Mesodermal cell (in vitro differentiated cells): ENCODE results near the gene UGT1A6.
"Not testable (repeated sequence)": the region's sequence is repeated elsewhere in the genome, so short reads cannot be mapped to it uniquely, and the experiment has no call there.

Experiments
- H3K27ac ChIP-seq: 2 replicates; pipeline ENCODE4 v1.7.0; 2013; ENCODE audit warnings: mild to moderate bottlenecking, low read depth, low read length, moderate library complexity; ENCODE audit not compliant: severe bottlenecking
- H3K36me3 ChIP-seq: 2 replicates; pipeline ENCODE4 v1.7.1; 2013; ENCODE audit warnings: mild to moderate bottlenecking, low read length, moderate library complexity; ENCODE audit not compliant: control insufficient read depth, insufficient read depth
- H3K4me1 ChIP-seq: one replicate; pipeline ENCODE4 v1.7.1; 2013; ENCODE audit warnings: mild to moderate bottlenecking, low read length; ENCODE audit not compliant: insufficient read depth, control insufficient read depth, poor library complexity, severe bottlenecking
- H3K4me3 ChIP-seq: 2 replicates; pipeline ENCODE4 v1.7.0; 2013; ENCODE audit warnings: low read length, control low read depth, mild to moderate bottlenecking; ENCODE audit not compliant: insufficient read depth, poor library complexity, severe bottlenecking; ENCODE audit errors: extremely low read depth
- H3K9me3 ChIP-seq: 2 replicates; pipeline ENCODE4 v1.7.1; 2013; ENCODE audit warnings: mild to moderate bottlenecking, low read length, moderate library complexity; ENCODE audit not compliant: control insufficient read depth
- WGBS, 2 experiments: methylation state at CpG; one replicate each; pipeline ENCODE4 v1.1.5; 2013; ENCODE audit warnings: missing lambda C conversion rate in 2 of 2; ENCODE audit not compliant: insufficient coverage in 2 of 2; 5-methylcytosine and 5-hydroxymethylcytosine counted together

The UGT1A6 gene

DNA sequence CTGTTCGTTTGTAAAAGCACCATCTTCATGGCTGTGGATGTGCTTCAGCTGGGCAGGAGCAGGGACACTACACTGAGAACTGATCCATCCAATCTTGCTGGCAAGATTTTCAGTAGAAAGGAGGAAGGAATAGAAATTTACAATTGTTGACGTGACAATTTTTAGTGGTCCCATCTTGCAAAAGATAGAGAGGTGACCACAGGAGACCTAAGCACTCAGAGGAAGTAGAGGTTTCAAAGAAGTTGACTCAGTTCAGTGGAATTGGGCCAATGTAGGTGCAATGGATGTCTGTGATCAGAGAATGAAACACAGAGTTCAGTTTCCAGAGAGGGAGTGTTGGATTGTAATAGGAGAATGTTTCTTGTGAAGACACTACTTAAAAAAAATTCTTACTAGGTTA is 21.4 kb downstream of the UGT1A6 start:
- no peak overlapping the region for H3K4me3 ChIP-seq
- H3K4me1 ChIP-seq = peaks cover 7% of the 10 kb centered on the region
- 82 to 100% methylated on average over 1 to 2 of the region's 2 CpGs for WGBS, 2 experiments
- no peaks in the 10 kb centered on the region for H3K36me3 ChIP-seq
- H3K9me3 ChIP-seq = no peaks in the 10 kb centered on the region
- no peak overlapping the region for H3K27ac ChIP-seq

GRCh38 chr2:233718552-233718951 is 25.9 kb downstream of the UGT1A6 start, which contains the start of gene UGT1A4:
TSS of gene UGT1A4 (plus strand) at chr2:233718736. CDS start at chr2:233718821, 85 bp downstream.
- no peaks in the 10 kb centered on the region for H3K9me3 ChIP-seq
- no peak within 1 kb of the TSS for H3K4me3 ChIP-seq
- H3K36me3 ChIP-seq = no peaks in the 10 kb centered on the region
- no peaks in the 10 kb centered on the region for H3K4me1 ChIP-seq
- H3K27ac ChIP-seq = no peak within 1 kb of the TSS
- WGBS, 2 experiments = 92 to 95% methylated on average over 7 of the region's 7 CpGs

DNA sequence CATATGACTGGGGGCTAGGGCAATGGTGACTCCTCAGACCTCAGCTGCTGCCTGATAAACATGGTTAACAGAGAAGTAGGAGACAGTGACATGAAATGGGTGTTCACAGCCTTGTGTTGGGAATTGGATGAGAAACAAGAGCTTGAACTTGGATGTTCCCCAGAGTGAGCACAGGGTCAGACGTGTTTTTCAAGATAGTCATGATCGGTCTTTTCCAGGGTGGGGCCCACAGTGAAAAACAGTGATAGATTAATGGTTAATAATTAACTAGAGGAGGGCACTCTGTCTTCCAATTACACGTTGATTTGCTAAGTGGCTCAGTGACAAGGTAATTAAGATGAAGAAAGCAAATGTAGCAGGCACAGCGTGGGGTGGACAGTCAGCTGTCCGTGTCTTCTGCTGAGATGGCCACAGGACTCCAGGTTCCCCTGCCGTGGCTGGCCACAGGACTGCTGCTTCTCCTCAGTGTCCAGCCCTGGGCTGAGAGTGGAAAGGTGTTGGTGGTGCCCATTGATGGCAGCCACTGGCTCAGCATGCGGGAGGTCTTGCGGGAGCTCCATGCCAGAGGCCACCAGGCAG is 36.1 kb downstream of the UGT1A6 start, which contains the start of gene UGT1A3:
Gene UGT1A3, plus strand, starts transcription at position 320 of the 579 bp plus-strand sequence. Its CDS starts 85 bp downstream, at position 405.
- H3K27ac ChIP-seq = no peak within 1 kb of the TSS
- no peaks in the 10 kb centered on the region for H3K9me3 ChIP-seq
- H3K36me3 ChIP-seq = no peaks in the 10 kb centered on the region
- WGBS, 2 experiments = 91 to 95% methylated on average over 8 of the region's 8 CpGs
- H3K4me3 ChIP-seq = no peak within 1 kb of the TSS
- no peaks in the 10 kb centered on the region for H3K4me1 ChIP-seq

- not testable (repeated sequence) for H3K27ac ChIP-seq, H3K4me1 ChIP-seq
- WGBS, 2 experiments = 83 to 91% methylated on average over 10 to 12 of the region's 14 CpGs
Observed at GRCh38 chr2:233736868-233737653, 44.4 kb downstream of the UGT1A6 start.

GRCh38 chr2:233740870-233741269 is 48.2 kb downstream of the UGT1A6 start:
- H3K36me3 ChIP-seq = no peaks in the 10 kb centered on the region
- H3K9me3 ChIP-seq = no peaks in the 10 kb centered on the region
- no peak overlapping the region for H3K27ac ChIP-seq
- whole genome bisulfite sequencing, 2 experiments = 86 to 89% methylated on average over 2 of the region's 2 CpGs
- H3K4me3 ChIP-seq = no peak overlapping the region
- no peaks in the 10 kb centered on the region for H3K4me1 ChIP-seq

More at GRCh38 chr2:233736868-233737653, 44.4 kb downstream of the UGT1A6 start:
- not testable (repeated sequence) for H3K36me3 ChIP-seq, H3K4me3 ChIP-seq, H3K9me3 ChIP-seq

DNA sequence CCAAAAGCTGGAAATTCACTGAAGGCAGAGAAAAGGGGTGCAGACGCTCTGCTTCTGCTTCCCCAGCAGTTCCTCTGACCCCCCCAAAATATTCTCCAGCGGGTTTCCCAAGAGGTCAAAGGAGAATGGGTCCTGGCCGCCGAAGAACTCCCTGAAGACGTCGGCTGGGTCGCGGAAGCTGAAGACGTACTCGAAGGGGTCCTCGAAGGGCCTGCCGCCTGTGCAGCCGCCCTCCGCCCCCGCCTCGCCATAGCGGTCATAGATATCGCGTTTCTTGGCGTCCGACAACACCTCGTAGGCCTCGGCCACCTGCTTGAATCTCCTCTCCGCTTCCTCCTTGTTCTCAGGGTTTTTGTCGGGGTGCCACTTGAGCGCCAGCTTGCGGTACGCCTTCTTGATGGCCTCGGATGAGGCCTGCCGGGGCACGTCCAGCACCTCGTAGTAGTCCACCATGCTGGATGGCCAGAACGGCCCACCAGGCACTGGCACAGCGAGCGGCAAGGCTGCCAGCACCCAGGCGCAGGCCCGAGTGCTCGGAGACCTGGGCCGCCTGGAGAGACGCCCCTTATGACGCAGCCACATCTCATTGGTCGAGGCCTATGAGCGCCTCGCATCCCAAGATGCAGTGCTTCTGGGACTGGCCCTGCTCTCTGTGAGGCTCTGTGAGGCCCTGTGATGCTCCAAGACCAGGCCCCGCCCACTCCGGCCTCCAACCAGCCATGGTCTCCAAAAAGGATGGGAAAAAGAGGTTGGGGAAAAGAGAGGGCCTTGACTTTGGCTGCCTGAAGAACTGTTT is 51.0 kb downstream of the UGT1A6 start:
- H3K27ac ChIP-seq = no peak overlapping the region
- no peaks in the 10 kb centered on the region for H3K4me1 ChIP-seq
- no peak overlapping the region for H3K4me3 ChIP-seq
- whole genome bisulfite sequencing, 2 experiments = 95 to 96% methylated on average over 39 to 43 of the region's 46 CpGs
- H3K9me3 ChIP-seq = no peaks in the 10 kb centered on the region
- H3K36me3 ChIP-seq = no peaks in the 10 kb centered on the region

GRCh38 chr2:233745073-233745755 is 52.5 kb downstream of the UGT1A6 start:
- Histone ChIP-seq H3K36me3 (no peaks in the 10 kb centered on the region), H3K9me3 (no peaks in the 10 kb centered on the region), H3K4me3 (no peak overlapping the region), H3K4me1 (no peaks in the 10 kb centered on the region), H3K27ac (no peak overlapping the region)
- 80 to 91% methylated on average over 2 of the region's 5 CpGs for WGBS, 2 experiments

DNA sequence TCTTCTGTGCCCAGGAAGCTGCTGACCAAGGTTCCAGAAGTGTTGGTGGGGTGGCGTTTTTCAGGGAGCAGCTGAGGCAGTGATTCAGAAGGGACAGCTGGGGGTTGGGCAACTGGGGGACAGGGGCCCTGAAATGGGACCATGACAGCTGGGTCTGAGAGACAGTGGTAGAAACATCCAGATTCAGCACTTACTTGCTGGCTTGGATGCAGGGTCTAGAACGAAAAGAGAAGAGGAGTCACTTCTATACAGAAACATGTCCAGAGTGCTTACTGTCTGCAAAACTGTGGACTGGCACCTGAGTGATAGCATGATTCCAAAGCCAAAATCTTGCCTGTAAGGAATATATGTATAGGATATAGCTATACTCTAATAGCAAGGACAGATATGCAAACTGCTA is 53.1 kb downstream of the UGT1A6 start:
- H3K4me1 ChIP-seq, H3K9me3 ChIP-seq, H3K36me3 ChIP-seq, H3K27ac ChIP-seq, H3K4me3 ChIP-seq: not testable (repeated sequence)
- WGBS, 2 experiments = 69 to 80% methylated on average over 1 to 2 of the region's 2 CpGs

DNA sequence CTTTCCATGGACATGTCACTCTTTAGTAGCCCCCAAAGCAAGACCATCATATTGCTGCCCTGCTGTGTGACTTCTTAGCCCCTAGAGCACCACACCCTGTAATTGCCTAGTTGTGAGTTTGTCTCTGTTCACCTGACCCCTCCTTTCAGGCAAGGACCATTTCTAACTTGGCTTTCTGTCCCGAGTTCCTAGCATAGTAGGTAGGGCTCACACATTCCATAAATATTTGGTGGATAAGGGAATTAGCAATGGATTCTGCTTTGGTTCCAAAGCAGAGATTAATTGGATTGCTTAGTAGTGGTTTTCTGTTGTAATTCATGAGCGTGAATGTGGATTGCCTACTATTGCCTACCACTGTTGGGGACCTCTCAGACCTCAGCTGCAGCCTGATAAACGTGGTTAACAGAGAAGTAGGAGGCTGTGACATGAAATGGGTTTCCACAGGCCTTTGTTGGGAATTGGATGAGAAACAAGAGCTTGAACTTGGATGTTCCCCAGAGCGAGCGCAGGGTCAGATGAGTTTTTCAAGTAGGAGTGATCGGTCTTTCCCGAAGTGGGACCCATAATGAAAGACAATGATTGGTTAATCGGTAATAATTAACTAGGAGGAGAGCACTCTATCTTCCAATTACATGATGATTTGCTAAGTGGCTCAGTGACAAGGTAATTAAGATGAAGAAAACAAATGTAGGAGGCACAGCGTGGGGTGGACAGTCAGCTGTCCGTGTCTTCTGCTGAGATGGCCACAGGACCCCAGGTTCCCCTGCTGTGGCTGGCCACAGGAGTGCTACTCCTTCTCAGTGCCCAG is 54.0 kb downstream of the UGT1A6 start:
- Histone ChIP-seq H3K27ac (no peak overlapping the region), H3K36me3 (no peaks in the 10 kb centered on the region)

DNA sequence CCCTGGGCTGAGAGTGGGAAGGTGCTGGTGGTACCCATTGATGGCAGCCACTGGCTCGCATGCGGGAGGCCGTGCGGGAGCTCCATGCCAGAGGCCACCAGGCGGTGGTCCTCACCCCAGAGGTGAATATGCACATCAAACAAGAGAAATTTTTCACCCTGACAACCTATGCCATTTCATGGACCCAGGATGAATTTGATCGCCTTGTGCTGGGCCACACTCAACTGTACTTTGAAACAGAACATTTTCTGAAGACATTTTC is 54.5 kb downstream of the UGT1A6 start:
- H3K27ac ChIP-seq = no peak overlapping the region
- WGBS, 2 experiments = 96 to 100% methylated on average over 4 of the region's 6 CpGs
- H3K36me3 ChIP-seq = no peaks in the 10 kb centered on the region
- no peaks in the 10 kb centered on the region for H3K4me1 ChIP-seq
- H3K4me3 ChIP-seq = no peak overlapping the region
- peaks cover 15% of the 10 kb centered on the region for H3K9me3 ChIP-seq

More for the DNA sequence above, 54.0 kb downstream of the UGT1A6 start:
- Histone ChIP-seq H3K4me1 (no peaks in the 10 kb centered on the region), H3K4me3 (no peak overlapping the region), H3K9me3 (peaks cover 12% of the 10 kb centered on the region)
- 83 to 89% methylated on average over 9 of the region's 10 CpGs for WGBS, 2 experiments
